Skin epidermis (tissue), 12 donors: ENCODE results near the gene PCYT2.
"Not testable (repeated sequence)": the region's sequence is repeated elsewhere in the genome, so short reads cannot be mapped to it uniquely, and the experiment has no call there.

Experiments
- H3K27ac ChIP-seq, 21 experiments: fragments of 200-600 bp; sonication (generic) in 11 of 21; one replicate each; pipeline ENCODE4 v1.5.0; 2020; ENCODE audit warnings: mild to moderate bottlenecking in 3 of 21, inconsistent platforms in 2 of 21, moderate library complexity in 2 of 21
- H3K4me3 ChIP-seq, 7 experiments: fragments of 200-600 bp; sonication (generic) in 2 of 7; one replicate each; pipeline ENCODE4 v1.5.0; 2020; ENCODE audit warnings: inconsistent platforms in 2 of 7, mild to moderate bottlenecking in 2 of 7, moderate library complexity in 1 of 7

PCYT2 gene

GRCh38 chr17:81911277-81911961, at the start of gene PCYT2:
PCYT2 (minus strand) TSS chr17:81911399; CDS start chr17:81911355, 44 bp downstream.
- peak within 1 kb of the TSS; percentile 55 to 79 (median 63) for H3K4me3 ChIP-seq
- peak within 1 kb of the TSS in 12 of 21 experiments; percentile 18 to 84 (median 57) for H3K27ac ChIP-seq

- Histone ChIP-seq H3K27ac (no peak overlapping the region), H3K4me3 (peak overlapping the region; percentile 25 to 44 (median 32))
These were observed 49.1 kb upstream of the PCYT2 start for GRCh38 chr17:81960130-81960958.

- no peak overlapping the region for H3K27ac ChIP-seq
- peak overlapping the region; percentile 25 to 44 (median 32) for H3K4me3 ChIP-seq
These were observed 48.3 kb upstream of the PCYT2 start for GRCh38 chr17:81959362-81960129.

- Histone ChIP-seq H3K27ac (no peak overlapping the region), H3K4me3 (peak overlapping the region in 1 of 7 experiments; percentile 25)
These were observed 47.6 kb upstream of the PCYT2 start for GRCh38 chr17:81958633-81959342.

- H3K27ac ChIP-seq, result no peak overlapping the region
- no peak overlapping the region for H3K4me3 ChIP-seq
These were observed 46.7 kb upstream of the PCYT2 start for GRCh38 chr17:81957691-81958432.

- Histone ChIP-seq H3K4me3 (no peak overlapping the region), H3K27ac (no peak overlapping the region)
These were observed 45.7 kb upstream of the PCYT2 start for GRCh38 chr17:81956607-81957589.

GRCh38 chr17:81955756-81956544, 44.8 kb upstream of the PCYT2 start:
- Histone ChIP-seq H3K4me3 (no peak overlapping the region), H3K27ac (no peak overlapping the region)

- Histone ChIP-seq H3K27ac (no peak overlapping the region), H3K4me3 (no peak overlapping the region)
These were observed 44.0 kb upstream of the PCYT2 start for GRCh38 chr17:81955058-81955681.

GRCh38 chr17:81954131-81955057, 43.2 kb upstream of the PCYT2 start:
- no peak overlapping the region for H3K27ac ChIP-seq
- H3K4me3 ChIP-seq, result no peak overlapping the region

- H3K4me3 ChIP-seq, H3K27ac ChIP-seq: not testable (repeated sequence)
These were observed 42.2 kb upstream of the PCYT2 start for GRCh38 chr17:81953443-81953842.

GRCh38 chr17:81952792-81953228, 41.6 kb upstream of the PCYT2 start:
- H3K4me3 ChIP-seq, result no peak overlapping the region

GRCh38 chr17:81951785-81952684, 40.8 kb upstream of the PCYT2 start:
- H3K27ac ChIP-seq, result no peak overlapping the region
- H3K4me3 ChIP-seq, result no peak overlapping the region

More at GRCh38 chr17:81952792-81953228, 41.6 kb upstream of the PCYT2 start:
- no peak overlapping the region for H3K27ac ChIP-seq

GRCh38 chr17:81950501-81950900, 39.3 kb upstream of the PCYT2 start:
- H3K4me3 ChIP-seq, result no peak overlapping the region
- no peak overlapping the region for H3K27ac ChIP-seq

GRCh38 chr17:81948635-81949378, 37.6 kb upstream of the PCYT2 start:
- Histone ChIP-seq H3K27ac (no peak overlapping the region), H3K4me3 (no peak overlapping the region)
